ENCODE results near the gene NRXN3.

The NRXN3 gene

GRCh38 chr14:78700236-78700635 lies 530.1 kb downstream of the NRXN3 start:
- no peaks in the 10 kb centered on the region for H3K9me3 ChIP-seq (ENCODE audit: control insufficient read depth, insufficient read depth, low read depth, low read length)
- TF ChIP-seq YY2 (tag by site-specific recombination; IDR thresholded peaks at IDR 0.05), result no peak
- no peak for TF ChIP-seq KLF7 (tag by site-specific recombination; IDR thresholded peaks at IDR 0.05; ENCODE audit: borderline replicate concordance)
- no peak for TF ChIP-seq ZNF121 (tag by site-specific recombination; IDR thresholded peaks at IDR 0.05)
- TF ChIP-seq ZNF174 (tag by site-specific recombination; IDR thresholded peaks at IDR 0.05), result no peak
- TF ChIP-seq GLI2 (tag by site-specific recombination; IDR thresholded peaks at IDR 0.05; ENCODE audit: borderline replicate concordance, low read depth), result no peak
- no peak for TF ChIP-seq REPIN1 (tag by site-specific recombination; IDR thresholded peaks at IDR 0.05; ENCODE audit: low read depth)
- CTCF ChIA-PET, result interaction anchor here (0.7 to 1.3 kb wide), 6 partner anchors 10 to 257 kb away, joined by 3 to 6 read pairs (median 3); no protein-coding TSS in a partner anchor
- H3K4me3 ChIP-seq (ENCODE audit: low read depth, low read length), result no peak overlapping the region
- H3K36me3 ChIP-seq (ENCODE audit: control insufficient read depth in 2 of 2, insufficient read depth in 1 of 2, low read length in 2 of 2), result no peaks in the 10 kb centered on the region
- POLR2A ChIA-PET, result no interaction called here
- no peak overlapping the region for H3K27ac ChIP-seq (ENCODE audit: extremely low read depth, low read depth, low read length)
- H3K4me1 ChIP-seq (ENCODE audit: control insufficient read depth, insufficient read depth, low read length), result no peaks in the 10 kb centered on the region

- ChIA-PET POLR2A (no interaction called here), CTCF (interaction anchor here (0.6 to 1.3 kb wide), 2 partner anchors 79 to 111 kb away, joined by 3 read pairs; no protein-coding TSS in a partner anchor)
- H3K9me3 ChIP-seq (ENCODE audit: control insufficient read depth, insufficient read depth, low read depth, low read length), result no peaks in the 10 kb centered on the region
- TF ChIP-seq YY2 (tag by site-specific recombination; IDR thresholded peaks at IDR 0.05) (no peak), ZNF280D (tag by site-specific recombination; IDR thresholded peaks at IDR 0.05) (no peak), ZNF23 (tag by site-specific recombination; IDR thresholded peaks at IDR 0.05; ENCODE audit: borderline replicate concordance) (no peak), ZNF341 (tag by site-specific recombination; IDR thresholded peaks at IDR 0.05; ENCODE audit: low read depth) (no peak), EGR2 (tag by site-specific recombination; IDR thresholded peaks at IDR 0.05; ENCODE audit: low read depth) (no peak), YY1 (tag by site-specific recombination; IDR thresholded peaks at IDR 0.05) (no peak), ZNF610 (tag by site-specific recombination; IDR thresholded peaks at IDR 0.05; ENCODE audit: borderline replicate concordance) (no peak), ZNF350 (tag by site-specific recombination; IDR thresholded peaks at IDR 0.05) (no peak), ZNF76 (tag by site-specific recombination; IDR thresholded peaks at IDR 0.05; ENCODE audit: borderline replicate concordance, low read depth) (no peak), ATF2 (tag by site-specific recombination; IDR thresholded peaks at IDR 0.05; ENCODE audit: low read depth) (no peak), ZNF529 (tag by site-specific recombination; IDR thresholded peaks at IDR 0.05; ENCODE audit: insufficient replicate concordance) (no peak), ZNF843 (tag by site-specific recombination; IDR thresholded peaks at IDR 0.05) (no peak), KLF10 (tag by site-specific recombination; IDR thresholded peaks at IDR 0.05) (no peak), ZNF513 (tag by site-specific recombination; IDR thresholded peaks at IDR 0.05) (no peak), ZSCAN4 (tag by site-specific recombination; IDR thresholded peaks at IDR 0.05) (no peak), ZNF416 (tag by site-specific recombination; IDR thresholded peaks at IDR 0.05) (no peak)
- H3K36me3 ChIP-seq (ENCODE audit: control insufficient read depth in 2 of 2, insufficient read depth in 1 of 2, low read length in 2 of 2), result no peaks in the 10 kb centered on the region
- H3K4me3 ChIP-seq (ENCODE audit: low read depth, low read length), result no peak overlapping the region
- no peaks in the 10 kb centered on the region for H3K4me1 ChIP-seq (ENCODE audit: control insufficient read depth, insufficient read depth, low read length)
- no peak overlapping the region for H3K27ac ChIP-seq (ENCODE audit: extremely low read depth, low read depth, low read length)
Measured at GRCh38 chr14:78701246-78701645, 531.1 kb downstream of the NRXN3 start.
